ENCODE measurements around the gene MYH9. TPM values are rescaled to one million over a fixed set of nuclear protein-coding genes. Genes with fewer than 3 reads are reported as not detected.

MYH9 gene
- total and polyA plus RNA-seq, 2 donors (not counting 1 experiment from before 2014, with no cell fraction given) = 108 to 554 TPM

- POLR2A ChIA-PET = no interaction called here
- CTCF ChIA-PET = interaction anchor here (1.3 to 1.7 kb wide), 2 partner anchors 10 to 36 kb away, joined by 4 read pairs; no protein-coding TSS in a partner anchor
- intact Hi-C loops (cut with micrococcal nuclease) = no loop called here
- Mint-ChIP-seq H3K9me3 (ENCODE audit: insufficient read depth) (no peaks in the 10 kb centered on the region), H3K27ac (peak overlapping the region; percentile 76), H3K27me3 (no peaks in the 10 kb centered on the region), H3K4me3 (peak overlapping the region; percentile 54), H3K4me1 (peaks cover 89% of the 10 kb centered on the region)
- H4K20me1 ChIP-seq (ENCODE audit: control insufficient read depth, insufficient read depth, low read length, poor library complexity, severe bottlenecking) = peaks cover 100% of the 10 kb centered on the region
- TF ChIP-seq CTCF (IDR thresholded peaks at IDR 0.05) (no peak), EZH2 (IDR thresholded peaks at IDR 0.05; ENCODE audit: borderline replicate concordance, insufficient read depth, low read depth, low read length, poor library complexity, severe bottlenecking) (no peak)
- peak overlapping the region; percentile 9 to 92 for H3K27ac ChIP-seq (ENCODE audit: low read length in 2 of 2)
- H3K9ac ChIP-seq (ENCODE audit: low read length) = no peak overlapping the region
- H3K9me3 ChIP-seq (ENCODE audit: control extremely low read depth in 1 of 3, control insufficient read depth in 2 of 3, insufficient read depth in 1 of 3, low read length in 2 of 3) = no peaks in the 10 kb centered on the region
- no peak overlapping the region for H3K4me3 ChIP-seq (ENCODE audit: control extremely low read depth in 1 of 5, extremely low read depth in 1 of 5, insufficient read depth in 1 of 5, low read depth in 2 of 5, low read length in 4 of 5)
- peaks cover 100% of the 10 kb centered on the region for H3K79me2 ChIP-seq (ENCODE audit: control insufficient read depth, insufficient read depth, low read length)
- H3K4me2 ChIP-seq (replicated peaks; ENCODE audit: low read depth, low read length, poor library complexity, severe bottlenecking) = peak overlapping the region; percentile 58
- no peak for ATAC-seq (ENCODE audit: low read depth)
- no peaks in the 10 kb centered on the region for H3K27me3 ChIP-seq (replicated peaks in 1 of 4; ENCODE audit: control extremely low read depth in 1 of 4, control insufficient read depth in 3 of 4, insufficient read depth in 4 of 4, low read length in 3 of 4)
- H3K36me3 ChIP-seq (replicated peaks in 1 of 2; ENCODE audit: control extremely low read depth in 1 of 2, control insufficient read depth in 1 of 2, extremely low read depth in 1 of 2, insufficient read depth in 2 of 2, low read length in 1 of 2) = peaks cover 5 to 57% of the 10 kb centered on the region in 2 experiments
- H2AFZ ChIP-seq (ENCODE audit: insufficient read depth, low read depth, low read length, poor library complexity, severe bottlenecking) = no peak overlapping the region
- peaks cover 89 to 99% of the 10 kb centered on the region in 2 donors for H3K4me1 ChIP-seq (ENCODE audit: control insufficient read depth in 2 of 2, insufficient read depth in 2 of 2, low read length in 2 of 2)
- no peak for DNase-seq
- WGBS (ENCODE audit: insufficient coverage) = 100% methylated on average over 3 of the region's 4 CpGs
Observed at GRCh38 chr22:36362075-36362474, 25.7 kb downstream of the MYH9 start.

- 55% methylated on average over 4 of the region's 5 CpGs for WGBS (ENCODE audit: insufficient coverage)
- Histone ChIP-seq H3K27me3 (replicated peaks in 1 of 4; ENCODE audit: control extremely low read depth in 1 of 4, control insufficient read depth in 3 of 4, insufficient read depth in 4 of 4, low read length in 3 of 4) (no peaks in the 10 kb centered on the region), H3K27ac (ENCODE audit: low read length in 2 of 2) (peak overlapping the region; percentile 14 to 92), H4K20me1 (ENCODE audit: control insufficient read depth, insufficient read depth, low read length, poor library complexity, severe bottlenecking) (peaks cover 100% of the 10 kb centered on the region), H3K4me2 (replicated peaks; ENCODE audit: low read depth, low read length, poor library complexity, severe bottlenecking) (peak overlapping the region; percentile 58), H3K4me3 (ENCODE audit: control extremely low read depth in 1 of 5, extremely low read depth in 1 of 5, insufficient read depth in 1 of 5, low read depth in 2 of 5, low read length in 4 of 5) (peak overlapping the region in 1 of 5 experiments; percentile 16), H3K9ac (ENCODE audit: low read length) (peak overlapping the region; percentile 9), H3K4me1 (ENCODE audit: control insufficient read depth in 2 of 2, insufficient read depth in 2 of 2, low read length in 2 of 2) (peaks cover 88 to 98% of the 10 kb centered on the region in 2 donors), H3K36me3 (replicated peaks in 1 of 2; ENCODE audit: control extremely low read depth in 1 of 2, control insufficient read depth in 1 of 2, extremely low read depth in 1 of 2, insufficient read depth in 2 of 2, low read length in 1 of 2) (peaks cover 5 to 51% of the 10 kb centered on the region in 2 experiments), H3K9me3 (ENCODE audit: control extremely low read depth in 1 of 3, control insufficient read depth in 2 of 3, insufficient read depth in 1 of 3, low read length in 2 of 3) (no peaks in the 10 kb centered on the region), H3K79me2 (ENCODE audit: control insufficient read depth, insufficient read depth, low read length) (peaks cover 100% of the 10 kb centered on the region), H2AFZ (ENCODE audit: insufficient read depth, low read depth, low read length, poor library complexity, severe bottlenecking) (no peak overlapping the region)
- no peak for ATAC-seq (ENCODE audit: low read depth)
- TF ChIP-seq CTCF (IDR thresholded peaks at IDR 0.05) = no peak
- no peak for TF ChIP-seq EZH2 (IDR thresholded peaks at IDR 0.05; ENCODE audit: borderline replicate concordance, insufficient read depth, low read depth, low read length, poor library complexity, severe bottlenecking)
- Mint-ChIP-seq H3K27ac (peak overlapping the region; percentile 82), H3K4me1 (peaks cover 88% of the 10 kb centered on the region), H3K4me3 (peak overlapping the region; percentile 47), H3K9me3 (ENCODE audit: insufficient read depth) (no peaks in the 10 kb centered on the region), H3K27me3 (no peaks in the 10 kb centered on the region)
- POLR2A ChIA-PET = no interaction called here
- CTCF ChIA-PET = interaction anchor here (0.6 to 2.0 kb wide), 4 partner anchors 16 to 44 kb away, joined by 3 to 4 read pairs (median 4); no protein-coding TSS in a partner anchor
- intact Hi-C loops (cut with micrococcal nuclease) = no loop called here
- no peak for DNase-seq
Observed at GRCh38 chr22:36360871-36361383, 26.8 kb downstream of the MYH9 start.
